Neuron (in vitro differentiated cells): ENCODE results near the gene BNC1.
"Not testable (repeated sequence)": the region's sequence is repeated elsewhere in the genome, so short reads cannot be mapped to it uniquely, and the experiment has no call there.

ENCODE experiments used
- H2AFZ ChIP-seq: one replicate; pipeline ENCODE4 v1.6.1; 2013; ENCODE audit warnings: low read depth, mild to moderate bottlenecking, inconsistent platforms, low read length, moderate library complexity
- H3K27me3 ChIP-seq: one replicate; pipeline ENCODE4 v1.6.1; 2013; ENCODE audit warnings: low read length; ENCODE audit not compliant: insufficient read depth
- H3K36me3 ChIP-seq: one replicate; pipeline ENCODE4 v1.6.1; 2013; ENCODE audit warnings: low read length; ENCODE audit not compliant: insufficient read depth
- H3K4me1 ChIP-seq: one replicate; pipeline ENCODE4 v1.6.1; 2013; ENCODE audit warnings: low read length; ENCODE audit not compliant: insufficient read depth
- H3K4me3 ChIP-seq: 2 replicates; pipeline ENCODE4 v1.5.1; 2013; ENCODE audit warnings: mild to moderate bottlenecking, low read length, moderate library complexity
- H3K9me3 ChIP-seq: one replicate; pipeline ENCODE4 v1.6.1; 2013; ENCODE audit warnings: low read length

The BNC1 gene

DNA sequence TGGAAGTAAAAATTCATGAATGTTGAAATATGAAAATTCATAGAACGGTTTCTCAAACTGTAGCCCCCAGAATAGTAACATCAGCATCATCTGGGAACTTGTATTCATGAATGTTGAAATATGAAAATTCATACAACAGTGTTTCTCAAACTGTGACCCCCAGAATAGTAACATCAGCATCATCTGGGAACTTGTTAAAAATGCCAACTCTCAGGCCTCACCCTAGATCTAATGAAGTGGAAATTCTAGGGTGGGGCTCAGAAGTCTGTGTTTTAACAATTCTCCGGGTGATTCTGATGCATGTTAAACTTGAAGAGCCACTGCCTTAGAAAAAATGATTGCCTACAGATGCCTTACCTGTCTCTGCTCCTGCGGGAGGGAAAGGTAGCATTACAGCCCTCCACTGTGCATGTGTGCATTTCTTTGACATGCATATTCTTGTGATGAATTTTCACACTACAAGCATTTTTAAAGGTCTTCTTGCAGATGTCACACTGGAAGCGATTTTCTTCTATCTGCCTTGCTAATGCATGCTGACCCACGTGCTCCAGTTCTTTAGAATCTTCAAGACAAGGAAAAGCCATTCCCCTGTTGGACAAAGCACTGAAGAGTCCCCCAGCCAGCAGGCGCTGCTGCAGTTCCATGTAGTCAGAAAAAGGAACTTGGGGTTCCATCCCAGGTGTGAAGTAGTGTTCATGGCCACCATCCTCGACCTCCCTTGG, 21.7 kb downstream of the BNC1 start:
- Histone ChIP-seq H3K27me3 (no peaks in the 10 kb centered on the region), H3K4me3 (no peak overlapping the region), H3K36me3 (no peaks in the 10 kb centered on the region), H3K4me1 (no peaks in the 10 kb centered on the region), H3K9me3 (no peaks in the 10 kb centered on the region), H2AFZ (no peak overlapping the region)

DNA sequence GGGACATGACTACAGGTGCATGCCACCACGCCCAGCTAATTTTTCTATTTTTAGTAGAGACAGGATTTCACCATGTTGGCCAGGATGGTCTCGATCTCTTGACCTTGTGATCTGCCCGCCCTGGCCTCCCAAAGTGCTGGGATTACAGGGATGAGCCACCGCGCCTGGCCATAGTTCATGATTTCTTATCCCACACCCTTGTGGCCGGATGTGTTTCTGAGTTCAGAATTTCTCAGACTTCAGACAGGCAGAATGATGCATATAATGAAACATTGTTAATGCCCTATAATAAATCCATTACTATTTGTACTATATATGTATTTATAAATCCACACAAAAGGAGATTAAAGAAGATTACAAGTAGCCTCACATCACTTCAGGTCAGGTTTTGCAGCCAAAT, 22.3 kb downstream of the BNC1 start:
- H3K36me3 ChIP-seq, H3K4me1 ChIP-seq, H3K9me3 ChIP-seq, H2AFZ ChIP-seq, H3K4me3 ChIP-seq, H3K27me3 ChIP-seq: not testable (repeated sequence)

DNA sequence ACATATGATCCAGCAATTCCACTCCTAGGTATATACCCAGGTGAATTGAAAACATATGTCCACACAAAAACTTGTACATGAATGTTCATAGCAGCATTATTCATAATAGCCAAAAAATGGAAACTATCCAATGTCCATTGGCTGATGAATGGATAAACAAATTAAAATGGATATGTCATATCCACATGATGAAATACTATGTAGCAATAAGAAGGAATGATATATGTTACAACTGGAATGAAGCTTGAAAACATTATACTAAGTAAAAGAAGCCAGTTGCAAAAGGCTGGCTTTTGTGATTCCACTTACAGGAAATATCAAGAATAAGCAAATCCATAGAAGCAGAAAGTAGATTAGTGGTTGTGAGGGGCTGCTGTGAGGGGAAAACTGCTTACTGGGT, 33.7 kb downstream of the BNC1 start:
- Histone ChIP-seq H3K4me3 (no peak overlapping the region), H3K4me1 (peaks cover 12% of the 10 kb centered on the region), H3K36me3 (no peaks in the 10 kb centered on the region), H2AFZ (no peak overlapping the region), H3K27me3 (no peaks in the 10 kb centered on the region), H3K9me3 (no peaks in the 10 kb centered on the region)

DNA sequence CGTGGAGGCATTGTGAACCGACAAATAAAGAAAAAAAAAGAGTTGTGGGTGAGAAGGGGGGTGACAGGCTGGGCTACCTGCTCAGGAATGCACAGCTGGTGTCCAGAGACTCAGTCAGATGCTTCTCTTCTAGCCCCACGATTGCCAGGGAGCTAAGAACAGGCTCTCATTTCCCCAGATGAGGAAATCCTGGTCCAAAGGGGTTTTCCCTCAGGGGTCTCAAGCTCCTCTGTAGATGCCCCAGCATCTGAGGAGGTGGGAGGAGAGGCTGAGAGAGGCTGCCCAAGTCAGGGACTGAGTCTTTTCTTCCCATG, 35.5 kb downstream of the BNC1 start:
- H3K27me3 ChIP-seq: no peaks in the 10 kb centered on the region
- H3K36me3 ChIP-seq: no peaks in the 10 kb centered on the region
- peaks cover 12% of the 10 kb centered on the region for H3K4me1 ChIP-seq
- H2AFZ ChIP-seq: no peak overlapping the region
- no peak overlapping the region for H3K4me3 ChIP-seq
- no peaks in the 10 kb centered on the region for H3K9me3 ChIP-seq

DNA sequence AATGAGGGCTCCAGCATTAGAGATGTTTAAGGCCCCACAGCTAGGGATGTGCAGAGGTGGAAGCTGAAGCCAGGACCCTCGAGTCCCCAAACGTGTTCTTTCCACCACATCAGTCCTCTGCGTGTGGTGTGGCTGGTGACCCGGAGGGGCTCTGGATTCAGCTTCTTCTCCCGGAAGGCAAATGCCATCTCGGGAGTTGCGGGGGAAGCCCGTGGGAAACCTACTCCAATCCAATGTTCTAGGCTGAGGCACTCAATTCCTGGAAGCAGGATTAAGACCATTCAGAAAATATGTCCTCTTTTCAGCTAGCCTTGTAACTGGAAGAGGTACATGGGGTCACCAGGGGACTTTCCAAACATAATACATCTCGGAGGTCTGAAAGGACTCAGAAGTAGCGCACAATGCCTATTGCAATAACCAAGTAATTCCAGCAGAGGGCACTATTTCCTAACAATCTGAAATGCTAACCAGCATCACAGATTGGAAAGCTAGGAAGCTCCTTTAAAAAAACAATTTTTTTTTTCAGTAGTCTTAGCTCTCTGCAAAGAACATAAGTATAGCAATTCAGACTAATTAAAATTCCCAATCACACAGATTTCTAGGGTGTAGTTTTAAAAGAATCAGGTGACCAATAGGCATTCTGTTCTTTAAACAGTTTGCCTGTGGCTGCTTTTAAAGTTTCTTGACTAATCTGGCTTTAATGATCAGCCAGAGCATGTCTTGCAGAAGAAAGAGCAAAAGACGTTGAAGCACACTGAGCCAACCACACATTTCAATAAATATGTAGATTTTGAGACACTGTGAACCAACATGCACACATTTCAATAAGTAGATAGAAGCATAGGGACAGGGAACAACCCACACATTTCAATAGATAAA, 36.1 kb downstream of the BNC1 start:
- H3K36me3 ChIP-seq: no peaks in the 10 kb centered on the region

DNA sequence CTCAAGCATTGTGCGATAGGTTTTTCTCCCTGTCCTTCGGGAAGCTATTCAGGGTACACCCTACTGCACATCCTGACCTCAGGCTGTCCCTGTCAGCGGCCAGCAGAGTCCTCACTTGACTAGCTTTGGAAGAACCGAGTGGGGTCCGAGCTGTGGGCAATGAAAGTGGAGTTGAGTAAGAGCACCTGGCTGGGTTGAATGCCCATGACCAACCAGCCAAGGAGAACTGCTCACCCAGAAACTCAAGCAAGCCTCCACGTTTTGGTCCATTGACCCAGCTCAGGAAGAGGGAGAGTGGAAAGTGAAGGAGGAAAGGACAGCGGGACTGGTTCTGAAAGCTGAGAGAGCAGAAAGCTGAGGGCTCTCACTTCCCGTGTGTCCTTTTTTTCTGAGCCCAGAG, 40.8 kb downstream of the BNC1 start:
- H3K4me3 ChIP-seq: no peak overlapping the region
- no peaks in the 10 kb centered on the region for H3K27me3 ChIP-seq
- H2AFZ ChIP-seq: no peak overlapping the region
- peaks cover 6% of the 10 kb centered on the region for H3K4me1 ChIP-seq
- no peaks in the 10 kb centered on the region for H3K36me3 ChIP-seq
- no peaks in the 10 kb centered on the region for H3K9me3 ChIP-seq

More for the DNA sequence above, 36.1 kb downstream of the BNC1 start:
- no peaks in the 10 kb centered on the region for H3K27me3 ChIP-seq
- H3K4me3 ChIP-seq: no peak overlapping the region
- peaks cover 12% of the 10 kb centered on the region for H3K4me1 ChIP-seq
- H2AFZ ChIP-seq: peak overlapping the region; percentile 6
- no peaks in the 10 kb centered on the region for H3K9me3 ChIP-seq

DNA sequence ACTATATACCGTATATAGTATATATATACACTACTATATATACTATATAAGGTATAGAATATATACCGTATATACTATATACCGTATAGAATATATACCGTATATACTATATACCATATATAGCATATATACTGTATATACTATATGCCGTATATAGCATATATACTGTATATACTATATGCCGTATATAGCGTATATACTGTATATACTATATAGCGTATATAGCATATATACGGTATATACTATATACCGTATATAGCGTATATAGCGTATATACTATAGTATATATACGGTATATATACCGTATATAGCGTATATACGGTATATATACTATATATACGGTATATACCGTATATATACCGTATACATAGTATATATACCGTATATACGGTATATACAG, 54.2 kb downstream of the BNC1 start:
- Histone ChIP-seq H3K4me3 (no peak overlapping the region), H3K4me1 (no peaks in the 10 kb centered on the region), H2AFZ (no peak overlapping the region)

DNA sequence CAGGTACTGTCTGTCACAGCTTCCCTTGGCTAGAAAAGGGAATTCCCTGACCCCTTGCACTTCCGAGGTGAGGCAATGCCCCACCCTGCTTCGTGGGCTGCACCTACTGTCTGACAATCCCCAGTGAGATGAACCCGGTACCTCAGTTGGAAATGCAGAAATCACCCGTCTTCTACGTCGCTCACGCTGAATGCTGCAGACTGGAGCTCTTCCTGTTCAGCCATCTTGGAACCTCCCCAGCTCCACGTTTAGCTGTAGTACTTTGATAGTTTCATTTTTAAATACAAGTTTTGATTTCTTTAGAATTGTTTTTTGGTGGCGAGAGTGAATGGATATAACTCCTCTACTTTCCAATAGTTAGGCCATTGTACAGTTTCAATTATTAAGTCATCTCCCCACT, 59.0 kb downstream of the BNC1 start:
- Histone ChIP-seq H3K4me1 (no peaks in the 10 kb centered on the region), H3K27me3 (no peaks in the 10 kb centered on the region), H3K36me3 (no peaks in the 10 kb centered on the region), H3K4me3 (no peak overlapping the region), H3K9me3 (no peaks in the 10 kb centered on the region), H2AFZ (no peak overlapping the region)

More for the DNA sequence above, 54.2 kb downstream of the BNC1 start:
- Histone ChIP-seq H3K36me3 (no peaks in the 10 kb centered on the region), H3K27me3 (no peaks in the 10 kb centered on the region), H3K9me3 (no peaks in the 10 kb centered on the region)

DNA sequence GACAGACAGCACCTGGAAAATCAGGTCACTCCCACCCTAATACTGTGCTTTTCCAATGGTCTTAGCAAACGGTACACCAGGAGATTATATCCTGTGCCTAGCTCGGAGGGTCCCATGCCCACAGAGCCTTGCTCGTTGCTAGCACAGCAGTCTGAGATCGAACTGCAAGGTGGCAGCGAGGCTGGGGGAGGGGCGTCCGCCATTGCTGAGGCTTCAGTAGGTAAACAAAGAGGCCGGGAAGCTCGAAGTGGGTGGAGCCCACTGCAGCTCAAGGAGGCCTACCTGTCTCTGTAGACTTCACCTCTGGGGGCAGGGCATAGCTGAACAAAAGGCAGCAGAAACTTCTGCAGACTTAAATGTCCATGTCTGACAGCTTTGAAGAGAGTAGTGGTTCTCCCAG, 62.7 kb downstream of the BNC1 start:
- H3K4me1 ChIP-seq, H3K27me3 ChIP-seq, H3K36me3 ChIP-seq, H3K4me3 ChIP-seq, H3K9me3 ChIP-seq, H2AFZ ChIP-seq: not testable (repeated sequence)

DNA sequence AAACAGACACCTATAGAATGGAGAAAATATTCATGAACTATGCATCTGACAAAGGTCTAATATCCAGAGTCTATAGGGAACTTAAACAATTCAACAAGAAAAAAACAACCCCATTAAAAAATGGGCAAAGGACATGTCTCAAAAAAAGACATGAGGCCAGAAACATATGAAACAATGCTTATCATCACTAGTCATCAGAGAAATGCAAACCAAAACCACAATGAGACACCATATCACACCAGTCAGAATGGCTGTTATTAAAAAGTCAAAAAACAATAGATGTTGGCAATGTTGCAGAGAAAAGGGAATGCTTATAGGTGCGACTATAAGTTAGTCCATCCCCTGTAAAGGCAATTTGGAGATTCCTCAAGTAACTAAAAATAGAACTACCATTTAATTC, 65.4 kb downstream of the BNC1 start:
- H3K27me3 ChIP-seq: no peaks in the 10 kb centered on the region

DNA sequence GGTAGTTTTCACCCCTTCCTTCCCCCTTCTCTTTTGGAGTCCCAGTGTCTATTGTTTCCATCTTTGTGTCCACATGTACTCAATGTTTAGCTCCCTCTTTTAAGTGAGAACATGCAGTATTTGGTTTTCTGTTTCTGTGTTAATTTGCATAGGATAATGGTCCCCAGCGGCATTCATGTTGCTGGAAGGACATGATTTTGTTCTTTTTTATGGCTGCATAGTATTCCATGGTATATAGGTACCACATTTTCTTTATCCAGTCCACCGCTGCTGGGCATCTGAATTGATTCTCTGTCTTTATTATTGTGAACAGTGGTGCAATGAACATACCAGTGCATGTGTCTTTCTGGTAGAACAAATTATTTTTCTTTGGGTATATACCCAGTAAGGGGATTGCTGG, 69.2 kb downstream of the BNC1 start:
- no peaks in the 10 kb centered on the region for H3K36me3 ChIP-seq
- no peaks in the 10 kb centered on the region for H3K9me3 ChIP-seq
- H3K4me1 ChIP-seq: no peaks in the 10 kb centered on the region
- no peak overlapping the region for H2AFZ ChIP-seq
- H3K27me3 ChIP-seq: no peaks in the 10 kb centered on the region
- H3K4me3 ChIP-seq: no peak overlapping the region

More for the DNA sequence above, 65.4 kb downstream of the BNC1 start:
- no peaks in the 10 kb centered on the region for H3K36me3 ChIP-seq
- H3K4me3 ChIP-seq: no peak overlapping the region
- H3K9me3 ChIP-seq: no peaks in the 10 kb centered on the region
- no peaks in the 10 kb centered on the region for H3K4me1 ChIP-seq
- no peak overlapping the region for H2AFZ ChIP-seq

DNA sequence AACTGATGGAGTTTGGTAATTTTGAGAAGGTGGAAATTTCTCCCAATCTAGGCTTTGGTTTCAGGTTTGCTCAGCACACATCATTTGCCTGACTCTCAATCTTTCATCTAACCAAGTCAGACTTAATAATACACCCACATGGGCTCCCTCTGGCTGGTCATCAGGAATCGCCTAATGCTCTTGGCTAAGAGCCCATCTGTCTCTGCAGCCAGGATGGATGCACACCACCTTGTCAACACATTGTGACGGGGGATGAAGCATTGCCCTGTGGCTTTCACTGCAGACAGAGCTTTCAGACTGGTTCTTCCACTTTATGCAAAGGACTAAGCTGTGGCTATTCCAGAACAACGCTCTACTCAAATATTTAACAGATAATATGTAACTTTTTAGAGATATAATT, 73.8 kb downstream of the BNC1 start:
- peaks cover 19% of the 10 kb centered on the region for H3K4me1 ChIP-seq
- H3K36me3 ChIP-seq: no peaks in the 10 kb centered on the region
- H3K27me3 ChIP-seq: no peaks in the 10 kb centered on the region
- no peak overlapping the region for H2AFZ ChIP-seq
- H3K9me3 ChIP-seq: no peaks in the 10 kb centered on the region
- no peak overlapping the region for H3K4me3 ChIP-seq

DNA sequence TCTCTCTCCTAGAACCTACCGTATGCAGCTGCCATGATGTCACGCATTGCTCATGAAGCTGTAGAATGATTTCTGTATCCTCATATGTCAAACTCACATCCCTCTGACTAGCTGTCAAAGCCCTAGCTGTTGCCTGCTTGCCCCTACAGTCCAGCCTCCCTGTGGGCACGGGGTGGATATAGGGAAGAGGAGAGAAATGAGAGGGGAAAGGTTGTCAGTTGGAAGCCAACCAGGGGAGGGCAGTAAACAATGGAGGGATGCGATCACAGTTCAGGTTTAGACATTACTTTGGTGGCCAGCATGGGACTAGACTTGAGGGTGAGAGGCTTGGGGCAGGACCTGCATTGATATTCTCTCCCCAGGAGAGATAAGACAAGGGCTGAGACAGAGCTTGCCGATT, 75.1 kb downstream of the BNC1 start:
- Histone ChIP-seq H3K4me3 (no peak overlapping the region), H3K9me3 (no peaks in the 10 kb centered on the region), H3K4me1 (peaks cover 31% of the 10 kb centered on the region), H2AFZ (no peak overlapping the region), H3K36me3 (no peaks in the 10 kb centered on the region), H3K27me3 (no peaks in the 10 kb centered on the region)

DNA sequence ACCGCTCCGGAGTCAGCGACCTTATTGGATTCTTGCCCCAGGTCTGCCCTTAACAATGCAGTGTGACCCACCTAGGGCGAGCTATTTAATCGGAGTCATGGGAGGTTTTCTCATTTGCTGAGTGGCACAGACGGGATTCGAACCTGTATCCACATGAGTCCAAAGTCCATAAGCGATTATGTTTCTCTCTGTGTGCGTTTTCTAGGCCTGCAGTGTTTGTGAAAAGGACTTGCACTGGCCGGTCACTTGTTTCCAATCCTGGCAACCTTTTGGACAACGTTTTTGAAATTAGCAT, 76.2 kb downstream of the BNC1 start:
- Histone ChIP-seq H3K9me3 (no peaks in the 10 kb centered on the region), H3K4me1 (peaks cover 31% of the 10 kb centered on the region), H3K36me3 (no peaks in the 10 kb centered on the region), H2AFZ (peak overlapping the region; percentile 77), H3K27me3 (no peaks in the 10 kb centered on the region), H3K4me3 (peak overlapping the region; percentile 86)
